IMR-90 (cell line): ENCODE measurements around the gene VMO1. TPM values are rescaled to one million over a fixed set of nuclear protein-coding genes. Genes with fewer than 3 reads are reported as not detected.

Experiments
- ATAC-seq: fragments of 200-7000 bp; cut with Tn5 transposase; 2 replicates; pipeline ENCODE4 v1.9.1; 2020; ENCODE audit warnings: low read depth, mild to moderate bottlenecking, moderate library complexity
- BruUV-seq: library from RNA; stranded (reverse); fragments of 400-500 nt; replicated peaks from 2 replicates; lab custom pipeline; 2021; lab: Mats Ljungman, UMichigan
- CTCF ChIA-PET: fragments of 300-600 bp; formaldehyde crosslinking; extraction: SDS; loops from one replicate; lab custom pipeline; 2021; ENCODE audit warnings: antibody characterized with exemption; lab: Yijun Ruan, JAX
- POLR2A ChIA-PET: fragments of 300-600 bp; sonication (Branson Sonifier 250); formaldehyde crosslinking; loops from one replicate; lab custom pipeline; 2022; ENCODE audit warnings: antibody characterized with exemption; ENCODE audit not compliant: unreplicated experiment; lab: Charles Lee
- DNase-seq: peaks from one replicate; pipeline ENCODE4 v3.0.0; 2013
- H2AFZ ChIP-seq: replicated peaks from 2 replicates; pipeline ENCODE3; 2013; ENCODE audit warnings: low read length, mild to moderate bottlenecking; ENCODE audit not compliant: poor library complexity
- H2AK5ac ChIP-seq: 2 replicates; pipeline ENCODE4 v1.6.1; 2013; ENCODE audit warnings: low read depth, low read length, inconsistent platforms
- H2AK9ac ChIP-seq: replicated peaks from 2 replicates; pipeline ENCODE3; 2013; ENCODE audit warnings: mild to moderate bottlenecking, low read depth, low read length, moderate library complexity; ENCODE audit not compliant: poor library complexity
- H2BK120ac ChIP-seq: 2 replicates; pipeline ENCODE4 v1.6.1; 2013; ENCODE audit warnings: low read depth, low read length, inconsistent platforms
- H2BK15ac ChIP-seq: 3 replicates; pipeline ENCODE4 v1.6.1; 2013; ENCODE audit warnings: low read depth, low read length, inconsistent platforms
- H2BK20ac ChIP-seq: 2 replicates; pipeline ENCODE4 v1.6.1; 2013; ENCODE audit warnings: low read depth, mild to moderate bottlenecking, inconsistent platforms, low read length, moderate library complexity
- H2BK5ac ChIP-seq: 2 replicates; pipeline ENCODE4 v1.6.1; 2013; ENCODE audit warnings: mild to moderate bottlenecking, low read depth, low read length, inconsistent platforms; ENCODE audit not compliant: poor library complexity, severe bottlenecking
- H3K14ac ChIP-seq: replicated peaks from 2 replicates; pipeline ENCODE4 v1.6.1; 2013; ENCODE audit warnings: low read depth, low read length, inconsistent platforms
- H3K18ac ChIP-seq: 2 replicates; pipeline ENCODE4 v1.6.1; 2013; ENCODE audit warnings: low read depth, low read length, control low read depth
- H3K23ac ChIP-seq: 2 replicates; pipeline ENCODE4 v1.6.1; 2013; ENCODE audit warnings: low read depth, low read length, inconsistent platforms
- H3K27ac ChIP-seq: 2 replicates; pipeline ENCODE4 v1.5.1; 2013; ENCODE audit warnings: mild to moderate bottlenecking, control low read depth, low read length; ENCODE audit not compliant: insufficient read depth
- H3K27me3 ChIP-seq: 2 replicates; pipeline ENCODE4 v1.6.1; 2013; ENCODE audit warnings: low read length; ENCODE audit not compliant: control insufficient read depth, insufficient read depth
- H3K36me3 ChIP-seq: 2 replicates; pipeline ENCODE4 v1.6.1; 2013; ENCODE audit warnings: low read length, mixed read lengths; ENCODE audit not compliant: control insufficient read depth, insufficient read depth
- H3K4ac ChIP-seq: 2 replicates; pipeline ENCODE4 v1.6.1; 2013; ENCODE audit warnings: low read depth, low read length, inconsistent platforms
- H3K4me1 ChIP-seq: 2 replicates; pipeline ENCODE4 v1.6.1; 2013; ENCODE audit warnings: low read length, mixed read lengths; ENCODE audit not compliant: control insufficient read depth, insufficient read depth
- H3K4me2 ChIP-seq: 2 replicates; pipeline ENCODE4 v1.6.1; 2013; ENCODE audit warnings: low read depth, mild to moderate bottlenecking, control low read depth, low read length, moderate library complexity
- H3K4me3 ChIP-seq: 2 replicates; pipeline ENCODE4 v1.5.1; 2013; ENCODE audit warnings: low read depth, mild to moderate bottlenecking, control low read depth, low read length, moderate library complexity; ENCODE audit not compliant: insufficient read depth
- H3K56ac ChIP-seq: 2 replicates; pipeline ENCODE4 v1.6.1; 2013; ENCODE audit warnings: low read length, inconsistent platforms; ENCODE audit not compliant: insufficient read depth; ENCODE audit errors: extremely low read depth
- H3K79me1 ChIP-seq, 2 experiments: 2 replicates each; pipeline ENCODE4 v1.6.1; 2013; ENCODE audit warnings: low read length in 2 of 2, inconsistent platforms in 1 of 2, low read depth in 1 of 2
- H3K9ac ChIP-seq: 2 replicates; pipeline ENCODE4 v1.6.1; 2013; ENCODE audit warnings: low read depth, low read length, control low read depth
- H3K9me1 ChIP-seq: 2 replicates; pipeline ENCODE4 v1.6.1; 2013; ENCODE audit warnings: low read length, inconsistent platforms; ENCODE audit not compliant: insufficient read depth
- H3K9me3 ChIP-seq: 2 replicates; pipeline ENCODE4 v1.6.1; 2013; ENCODE audit warnings: low read length; ENCODE audit not compliant: control insufficient read depth, insufficient read depth
- H4K20me1 ChIP-seq: 2 replicates; pipeline ENCODE4 v1.6.1; 2013; ENCODE audit warnings: low read length, inconsistent platforms; ENCODE audit not compliant: insufficient read depth
- H4K5ac ChIP-seq: 2 replicates; pipeline ENCODE4 v1.6.1; 2013; ENCODE audit warnings: mild to moderate bottlenecking, low read depth, low read length, control low read depth
- H4K8ac ChIP-seq, 2 experiments: 2 replicates each; pipeline ENCODE4 v1.6.1; 2013; ENCODE audit warnings: low read depth in 2 of 2, low read length in 2 of 2, control low read depth in 1 of 2, inconsistent platforms in 1 of 2
- H4K91ac ChIP-seq: 2 replicates; pipeline ENCODE4 v1.6.1; 2013; ENCODE audit warnings: low read depth, low read length, inconsistent platforms; ENCODE audit not compliant: insufficient read depth
- CEBPB ChIP-seq: IDR thresholded peaks from 2 replicates; pipeline ENCODE4 v1.6.1; 2012; ENCODE audit warnings: low read depth, low read length, improper control_type of control experiment
- FOS ChIP-seq: fragments of 150-350 bp; IDR thresholded peaks from 2 replicates; pipeline ENCODE4 v1.6.1; 2016; ENCODE audit warnings: low read depth, low read length
- MXI1 ChIP-seq: IDR thresholded peaks from 2 replicates; pipeline ENCODE4 v1.6.1; 2012; ENCODE audit warnings: low read depth, mild to moderate bottlenecking, low read length, moderate library complexity, borderline replicate concordance
- RFX5 ChIP-seq: IDR thresholded peaks from 2 replicates; pipeline ENCODE4 v1.8.0; 2012; ENCODE audit warnings: low read depth, mild to moderate bottlenecking, low read length, moderate library complexity
- WGBS, 2 experiments: methylation state at CpG; one replicate each; pipeline versions ENCODE4 v1.1.5 to v1.1.7; 2013; ENCODE audit warnings: missing lambda C conversion rate in 2 of 2; ENCODE audit not compliant: insufficient read length in 1 of 2; ENCODE audit errors: extremely low coverage in 2 of 2; 5-methylcytosine and 5-hydroxymethylcytosine counted together
- dilution Hi-C: fragments of 300-500 bp; cut with HindIII; formaldehyde crosslinking; loops from one replicate; pipeline ENCODE4 v1.14.3; 2018; ENCODE audit warnings: low sequenced_read_pairs; ENCODE audit not compliant: unreplicated experiment
- in situ Hi-C: fragments of 300-500 bp; cut with MboI; formaldehyde crosslinking; loops from 3 replicates; pipeline ENCODE4 v1.14.3; 2019; ENCODE audit warnings: low sequenced_read_pairs, inconsistent platforms, mixed read lengths
- intact Hi-C: fragments of 100-400 bp; cut with micrococcal nuclease; formaldehyde crosslinking; loops from 2 replicates; pipeline ENCODE4 v1.10.0; 2022
- polyA plus RNA-seq, 3 experiments: library from polyadenylated mRNA; depleted of rRNA; stranded (reverse); fragments of >200 nt; gene quantifications; 2 replicates each; pipeline ENCODE4 v1.2.3, GENCODE V29; 2012; ENCODE audit warnings: low replicate concordance in 1 of 3
- total RNA-seq: library from RNA; depleted of rRNA; stranded (reverse); fragments of >200 nt; gene quantifications from 2 replicates; pipeline ENCODE4 v1.2.3, GENCODE V29; 2012
- TF ChIP-seq, protein P1 (sequence below): conservative IDR thresholded peaks from 2 replicates; pipeline ENCODE4 v1.5.1; 2012; ENCODE audit warnings: mild to moderate bottlenecking, low read depth, low read length, improper control_type of control experiment

The VMO1 gene
- total and polyA plus RNA-seq, 2 of the 4 experiments (the other 2 are of a cell fraction), result 0.14 TPM; not detected in 1

DNA sequence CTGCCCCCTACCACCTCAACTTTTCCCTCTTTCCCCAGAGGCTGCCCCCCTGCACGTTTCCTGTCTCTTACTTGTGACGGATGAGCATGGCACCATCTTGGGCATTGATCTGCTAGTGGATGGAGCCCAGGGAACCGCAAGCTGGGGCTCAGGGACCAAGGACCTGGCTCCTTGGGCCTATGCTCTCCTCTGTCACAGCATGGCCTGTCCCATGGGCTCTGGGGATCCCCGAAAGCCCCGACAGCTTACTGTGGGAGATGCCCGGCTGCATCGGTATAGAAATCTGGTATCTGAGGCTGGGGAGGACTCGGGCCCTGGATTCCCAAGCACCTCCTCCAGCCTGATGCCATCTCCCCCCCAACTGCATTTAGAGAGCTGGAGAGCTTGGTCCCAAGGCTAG, 44.6 kb downstream of the VMO1 start:
- Histone ChIP-seq H3K27me3 (peaks cover 77% of the 10 kb centered on the region), H2AK9ac (no peak overlapping the region), H3K27ac (no peak overlapping the region), H3K4me1 (peaks cover 8% of the 10 kb centered on the region; the same call in 1 of the 2 replicates), H3K9ac (no peak overlapping the region), H2BK5ac (no peak overlapping the region), H3K9me3 (no peaks in the 10 kb centered on the region), H3K79me1 (no peaks in the 10 kb centered on the region), H3K14ac (no peak overlapping the region), H2BK120ac (no peak overlapping the region), H3K36me3 (no peaks in the 10 kb centered on the region), H4K5ac (no peak overlapping the region), H2AK5ac (no peak overlapping the region), H3K4me3 (no peak overlapping the region), H3K18ac (no peak overlapping the region), H4K91ac (no peak overlapping the region), H3K4me2 (no peak overlapping the region), H2BK20ac (no peak overlapping the region), H3K9me1 (no peaks in the 10 kb centered on the region), H3K4ac (no peak overlapping the region), H2BK15ac (no peak overlapping the region), H2AFZ (no peak overlapping the region), H3K56ac (no peak overlapping the region), H4K20me1 (no peaks in the 10 kb centered on the region), H4K8ac (no peak overlapping the region), H3K23ac (no peak overlapping the region)
- TF ChIP-seq RFX5, result no peak
- TF ChIP-seq, protein P1, sequence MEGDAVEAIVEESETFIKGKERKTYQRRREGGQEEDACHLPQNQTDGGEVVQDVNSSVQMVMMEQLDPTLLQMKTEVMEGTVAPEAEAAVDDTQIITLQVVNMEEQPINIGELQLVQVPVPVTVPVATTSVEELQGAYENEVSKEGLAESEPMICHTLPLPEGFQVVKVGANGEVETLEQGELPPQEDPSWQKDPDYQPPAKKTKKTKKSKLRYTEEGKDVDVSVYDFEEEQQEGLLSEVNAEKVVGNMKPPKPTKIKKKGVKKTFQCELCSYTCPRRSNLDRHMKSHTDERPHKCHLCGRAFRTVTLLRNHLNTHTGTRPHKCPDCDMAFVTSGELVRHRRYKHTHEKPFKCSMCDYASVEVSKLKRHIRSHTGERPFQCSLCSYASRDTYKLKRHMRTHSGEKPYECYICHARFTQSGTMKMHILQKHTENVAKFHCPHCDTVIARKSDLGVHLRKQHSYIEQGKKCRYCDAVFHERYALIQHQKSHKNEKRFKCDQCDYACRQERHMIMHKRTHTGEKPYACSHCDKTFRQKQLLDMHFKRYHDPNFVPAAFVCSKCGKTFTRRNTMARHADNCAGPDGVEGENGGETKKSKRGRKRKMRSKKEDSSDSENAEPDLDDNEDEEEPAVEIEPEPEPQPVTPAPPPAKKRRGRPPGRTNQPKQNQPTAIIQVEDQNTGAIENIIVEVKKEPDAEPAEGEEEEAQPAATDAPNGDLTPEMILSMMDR, result no peak
- TF ChIP-seq FOS, result no peak
- no peak for TF ChIP-seq CEBPB
- no peak for TF ChIP-seq MXI1
- intact Hi-C loops (no loop called here), in situ Hi-C loops (no loop called here), dilution Hi-C loops (no loop called here)
- ChIA-PET POLR2A (no interaction called here), CTCF (no interaction called here)
- WGBS, 2 experiments, result 69% methylated on average over 3 of the region's 8 CpGs; no CpG with 5 or more reads in 1 of the 2 experiments
- no peak for DNase-seq
- BruUV-seq, result no TSS peak
- ATAC-seq, result no peak
